GM18870 (cell line): Measurements from ENCODE around the gene STAM2.

ENCODE experiments used
- ATAC-seq: cut with Tn5 transposase; IDR thresholded peaks from one replicate; pipeline ENCODE4 v1.9.1; 2021; ENCODE audit warnings: moderate library complexity; ENCODE audit not compliant: unreplicated experiment

STAM2 gene

GRCh38 chr2:152075461-152076050 lies 100.0 kb downstream of the STAM2 start:
- ATAC-seq, result no peak

GRCh38 chr2:152072011-152072410 lies 103.6 kb downstream of the STAM2 start:
- no peak for ATAC-seq

- ATAC-seq, result no peak
Observed at GRCh38 chr2:152071518-152071917, 104.0 kb downstream of the STAM2 start.

DNA sequence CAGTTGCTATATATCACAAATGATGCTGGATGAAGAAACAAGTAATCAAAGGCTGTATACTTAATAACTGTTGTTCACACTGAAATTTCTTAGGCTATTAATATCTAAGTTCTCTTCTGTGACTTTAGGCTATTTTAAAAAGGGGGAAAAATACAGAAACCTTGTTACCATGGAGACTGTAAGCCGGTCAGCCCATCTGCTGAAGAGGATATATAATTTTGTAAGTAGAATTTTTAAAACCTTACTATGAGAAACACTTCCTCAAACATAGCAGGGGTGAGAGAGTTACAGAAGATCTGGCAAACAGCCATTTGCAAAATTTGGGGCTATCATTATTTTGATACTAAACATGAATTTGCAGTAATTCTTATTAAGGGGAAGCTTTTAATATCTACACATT lies 104.5 kb downstream of the STAM2 start:
- ATAC-seq, result no peak

DNA sequence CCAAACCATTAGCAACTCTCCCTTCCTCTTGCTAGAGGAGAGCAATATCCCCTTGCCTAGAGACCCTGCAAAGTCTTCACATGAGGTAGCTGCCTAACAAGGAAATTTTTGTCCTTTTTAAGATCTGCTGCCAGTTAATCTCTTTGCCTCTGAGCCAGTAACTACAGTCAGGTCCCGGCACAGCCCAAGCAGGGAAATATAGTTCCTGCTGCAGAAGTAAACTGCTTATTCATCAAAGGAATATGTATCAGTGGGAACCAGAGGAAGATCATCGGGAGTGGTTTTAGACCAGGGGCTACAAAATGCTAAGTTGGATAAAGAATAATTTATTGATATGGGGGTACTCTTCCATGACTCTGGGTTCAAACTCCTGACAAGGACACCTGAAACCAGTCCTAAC lies 107.3 kb downstream of the STAM2 start:
- no peak for ATAC-seq

GRCh38 chr2:152067823-152068222 lies 107.7 kb downstream of the STAM2 start:
- ATAC-seq, result no peak
